HFF-Myc (cell line): ENCODE results near the gene PGAM2.

Experiments
- DNase-seq: peaks from one replicate; pipeline ENCODE4 v3.0.0-alpha.2; 2011; ENCODE audit warnings: low read depth; ENCODE audit errors: extremely low read depth
- H3K4me3 ChIP-seq: replicated peaks from 2 replicates; pipeline ENCODE4 v1.5.1; 2011; ENCODE audit warnings: low read depth, mild to moderate bottlenecking, control low read depth, low read length
- CTCF ChIP-seq: IDR thresholded peaks from 2 replicates; pipeline ENCODE4 v1.5.1; 2012; ENCODE audit warnings: mild to moderate bottlenecking, low read depth, low read length, control low read depth; ENCODE audit errors: missing control alignments

The PGAM2 gene

GRCh38 chr7:44106311-44107065 is 41.1 kb upstream of the PGAM2 start:
- TF ChIP-seq CTCF, result no peak
- no peak for DNase-seq
- peak overlapping the region; percentile 55 for H3K4me3 ChIP-seq

- no peak for DNase-seq
- H3K4me3 ChIP-seq, result peak overlapping the region; percentile 55
- TF ChIP-seq CTCF, result no peak
These were observed 40.5 kb upstream of the PGAM2 start for GRCh38 chr7:44105832-44106231.

GRCh38 chr7:44104860-44105771 is 39.7 kb upstream of the PGAM2 start:
- no peak for TF ChIP-seq CTCF
- H3K4me3 ChIP-seq, result peak overlapping the region; percentile 55
- DNase-seq, result no peak

GRCh38 chr7:44103923-44104859 is 38.8 kb upstream of the PGAM2 start, which contains the start of gene AEBP1:
TSS of gene AEBP1 (plus strand) at chr7:44104345. CDS start at chr7:44104666, 321 bp downstream.
- H3K4me3 ChIP-seq, result peak within 1 kb of the TSS; percentile 55

GRCh38 chr7:44103566-44103922 is 38.2 kb upstream of the PGAM2 start:
- no peak for TF ChIP-seq CTCF
- DNase-seq, result no peak
- H3K4me3 ChIP-seq, result 0 out of 2 replicates have a peak overlapping the region, but pooled peaks have one; percentile 5

More at GRCh38 chr7:44103923-44104859, 38.8 kb upstream of the PGAM2 start, which contains the start of gene AEBP1:
- no peak for DNase-seq
- TF ChIP-seq CTCF, result no peak
